ES-I3 (cell line): Measurements from ENCODE around the gene PTTG2.

Experiments used
- H3K36me3 ChIP-seq: 2 replicates; pipeline ENCODE4 v1.6.1; 2013; ENCODE audit warnings: mild to moderate bottlenecking, low read length, control low read depth, moderate library complexity; ENCODE audit not compliant: insufficient read depth
- H3K4me1 ChIP-seq: 2 replicates; pipeline ENCODE4 v1.6.1; 2013; ENCODE audit warnings: mild to moderate bottlenecking, control low read depth, low read length; ENCODE audit not compliant: insufficient read depth
- H3K9ac ChIP-seq: 2 replicates; pipeline ENCODE4 v1.6.1; 2013; ENCODE audit warnings: low read depth, mild to moderate bottlenecking, low read length, moderate library complexity
- H3K9me3 ChIP-seq: 2 replicates; pipeline ENCODE4 v1.6.1; 2013; ENCODE audit warnings: mild to moderate bottlenecking, low read length, moderate library complexity; ENCODE audit not compliant: control insufficient read depth, insufficient read depth

The PTTG2 gene

GRCh38 chr4:37985730-37986275 lies 25.6 kb downstream of the PTTG2 start:
- Histone ChIP-seq H3K36me3 (no peaks in the 10 kb centered on the region), H3K9ac (no peak overlapping the region), H3K4me1 (peaks cover 38% of the 10 kb centered on the region), H3K9me3 (no peaks in the 10 kb centered on the region)

GRCh38 chr4:37988670-37989069 lies 28.5 kb downstream of the PTTG2 start:
- Histone ChIP-seq H3K4me1 (peaks cover 27% of the 10 kb centered on the region), H3K9ac (no peak overlapping the region), H3K36me3 (no peaks in the 10 kb centered on the region), H3K9me3 (no peaks in the 10 kb centered on the region)

- H3K9me3 ChIP-seq: no peaks in the 10 kb centered on the region
- peaks cover 36% of the 10 kb centered on the region for H3K4me1 ChIP-seq
- no peaks in the 10 kb centered on the region for H3K36me3 ChIP-seq
- no peak overlapping the region for H3K9ac ChIP-seq
Observed at GRCh38 chr4:37989398-37990260, 29.4 kb downstream of the PTTG2 start.

- no peaks in the 10 kb centered on the region for H3K36me3 ChIP-seq
- no peaks in the 10 kb centered on the region for H3K9me3 ChIP-seq
- H3K4me1 ChIP-seq: peaks cover 41% of the 10 kb centered on the region
- no peak overlapping the region for H3K9ac ChIP-seq
Observed at GRCh38 chr4:37990731-37991245, 30.6 kb downstream of the PTTG2 start.

GRCh38 chr4:37991623-37992410 lies 31.6 kb downstream of the PTTG2 start:
- Histone ChIP-seq H3K9ac (no peak overlapping the region), H3K4me1 (peaks cover 41% of the 10 kb centered on the region), H3K9me3 (no peaks in the 10 kb centered on the region), H3K36me3 (no peaks in the 10 kb centered on the region)

GRCh38 chr4:37993806-37994205 lies 33.6 kb downstream of the PTTG2 start:
- Histone ChIP-seq H3K36me3 (no peaks in the 10 kb centered on the region), H3K9ac (no peak overlapping the region), H3K9me3 (no peaks in the 10 kb centered on the region), H3K4me1 (peaks cover 30% of the 10 kb centered on the region)

GRCh38 chr4:37994569-37994968 lies 34.4 kb downstream of the PTTG2 start:
- no peak overlapping the region for H3K9ac ChIP-seq
- H3K36me3 ChIP-seq: no peaks in the 10 kb centered on the region
- no peaks in the 10 kb centered on the region for H3K9me3 ChIP-seq
- peaks cover 25% of the 10 kb centered on the region for H3K4me1 ChIP-seq

- peaks cover 25% of the 10 kb centered on the region for H3K4me1 ChIP-seq
- no peaks in the 10 kb centered on the region for H3K9me3 ChIP-seq
- H3K9ac ChIP-seq: no peak overlapping the region
- no peaks in the 10 kb centered on the region for H3K36me3 ChIP-seq
Observed at GRCh38 chr4:37995299-37995821, 35.2 kb downstream of the PTTG2 start.

GRCh38 chr4:37995981-37996775 lies 36.0 kb downstream of the PTTG2 start:
- Histone ChIP-seq H3K36me3 (no peaks in the 10 kb centered on the region), H3K9me3 (no peaks in the 10 kb centered on the region), H3K4me1 (peaks cover 25% of the 10 kb centered on the region), H3K9ac (no peak overlapping the region)

GRCh38 chr4:37998226-37998625 lies 38.0 kb downstream of the PTTG2 start:
- peaks cover 36% of the 10 kb centered on the region for H3K4me1 ChIP-seq
- no peaks in the 10 kb centered on the region for H3K9me3 ChIP-seq
- H3K36me3 ChIP-seq: no peaks in the 10 kb centered on the region
- no peak overlapping the region for H3K9ac ChIP-seq

GRCh38 chr4:37999000-37999716 lies 39.0 kb downstream of the PTTG2 start:
- Histone ChIP-seq H3K4me1 (peaks cover 40% of the 10 kb centered on the region), H3K36me3 (no peaks in the 10 kb centered on the region), H3K9me3 (no peaks in the 10 kb centered on the region), H3K9ac (no peak overlapping the region)

GRCh38 chr4:37999965-38000364 lies 39.8 kb downstream of the PTTG2 start:
- no peaks in the 10 kb centered on the region for H3K9me3 ChIP-seq
- peaks cover 40% of the 10 kb centered on the region for H3K4me1 ChIP-seq
- H3K9ac ChIP-seq: no peak overlapping the region
- H3K36me3 ChIP-seq: no peaks in the 10 kb centered on the region

GRCh38 chr4:38001927-38002326 lies 41.7 kb downstream of the PTTG2 start:
- Histone ChIP-seq H3K4me1 (peaks cover 48% of the 10 kb centered on the region), H3K9ac (no peak overlapping the region), H3K36me3 (no peaks in the 10 kb centered on the region), H3K9me3 (no peaks in the 10 kb centered on the region)
